Lung (tissue), 12 donors: ENCODE data around the gene ASB13. TPM values are rescaled to one million over a fixed set of nuclear protein-coding genes. Genes with fewer than 3 reads are reported as not detected.

Experiments used
- ATAC-seq: fragments of 200-7000 bp; cut with Tn5 transposase; one replicate; pipeline ENCODE4 v1.9.1; 2020; ENCODE audit warnings: moderate number of reproducible peaks; ENCODE audit not compliant: insufficient read depth, low FRiP score
- DNase-seq, 3 donors: peaks; one replicate each; pipeline ENCODE4 v3.0.0-alpha.2; 2013 to 2017
- H3K27ac ChIP-seq, 2 donors: one replicate each; pipeline ENCODE4 v1.5.1; 2013; ENCODE audit warnings: mild to moderate bottlenecking in 2 of 2, moderate library complexity in 2 of 2, control low read depth in 1 of 2, inconsistent platforms in 1 of 2, low read depth in 1 of 2, low read length in 1 of 2
- H3K27me3 ChIP-seq, 3 donors: one replicate each; pipeline ENCODE4 v1.5.1; 2013; ENCODE audit warnings: low read length in 2 of 3; ENCODE audit not compliant: control insufficient read depth in 3 of 3, insufficient read depth in 3 of 3
- H3K36me3 ChIP-seq, 4 donors: one replicate each; pipeline ENCODE4 v1.5.1; 2013; ENCODE audit warnings: low read length in 4 of 4, mild to moderate bottlenecking in 1 of 4, moderate library complexity in 1 of 4; ENCODE audit not compliant: control insufficient read depth in 4 of 4, insufficient read depth in 4 of 4
- H3K4me1 ChIP-seq, 5 donors: one replicate each; pipeline ENCODE4 v1.5.1; 2013; ENCODE audit warnings: low read length in 5 of 5, mild to moderate bottlenecking in 2 of 5, moderate library complexity in 1 of 5; ENCODE audit not compliant: control insufficient read depth in 5 of 5, insufficient read depth in 5 of 5
- H3K4me3 ChIP-seq: one replicate; pipeline ENCODE4 v1.5.1; 2013; ENCODE audit warnings: mild to moderate bottlenecking, control low read depth, moderate library complexity
- H3K9ac ChIP-seq, 2 donors: one replicate each; pipeline ENCODE4 v1.5.1; 2013; ENCODE audit warnings: low read length in 2 of 2, control low read depth in 1 of 2; ENCODE audit not compliant: insufficient read depth in 1 of 2
- H3K9me3 ChIP-seq, 4 donors: one replicate each; pipeline ENCODE4 v1.5.1; 2013; ENCODE audit warnings: low read length in 3 of 4, mild to moderate bottlenecking in 1 of 4, moderate library complexity in 1 of 4; ENCODE audit not compliant: control insufficient read depth in 4 of 4, insufficient read depth in 3 of 4
- CTCF ChIP-seq: IDR thresholded peaks from 2 replicates; pipeline ENCODE4 v1.5.1; 2012; ENCODE audit warnings: mild to moderate bottlenecking; ENCODE audit errors: control extremely low read depth, extremely low read depth
- WGBS, 2 donors: extraction: QIAGEN DNeasy Blood & Tissue Kit; methylation state at CpG; one replicate each; pipeline ENCODE4 v1.1.7; 2013; 5-methylcytosine and 5-hydroxymethylcytosine counted together
- polyA plus RNA-seq, 2 donors: library from polyadenylated mRNA; stranded (reverse); fragments of 200-250 nt; gene quantifications; one replicate each; pipeline ENCODE4 v1.2.1, GENCODE V29; 2013
- total RNA-seq, 2 donors: library from RNA; depleted of rRNA in 1 of 2; stranded (reverse); fragments of >200 nt in 1 of 2; gene quantifications; one replicate each; pipeline ENCODE4 v1.2.1, GENCODE V29; 2014 to 2021
- donor health status: control.
- donor health status: control.
- donor health status: Bipolar disorder and iron deficiency.
- donor health status: healthy.
- donor health status: DM: yes; HTN: yes; CAD: no.

Gene ASB13
- total and polyA plus RNA-seq, 4 donors: 5.2 to 26.2 (median 14.7) TPM

GRCh38 chr10:5591336-5591824 is 75.0 kb downstream of the ASB13 start:
- DNase-seq (no peak), ATAC-seq (no peak)
- H3K27ac ChIP-seq: no peak overlapping the region
- no peaks in the 10 kb centered on the region for H3K36me3 ChIP-seq
- H3K27me3 ChIP-seq: no peaks in the 10 kb centered on the region
- no peak for TF ChIP-seq CTCF
- 89 to 93% methylated on average over 14 of the region's 14 CpGs for WGBS, 2 donors
- H3K4me3 ChIP-seq: no peak overlapping the region
- H3K4me1 ChIP-seq: peaks cover 0 to 17% (median 6%) of the 10 kb centered on the region in 5 donors
- no peaks in the 10 kb centered on the region for H3K9me3 ChIP-seq
- no peak overlapping the region for H3K9ac ChIP-seq

GRCh38 chr10:5590816-5591215 is 75.6 kb downstream of the ASB13 start:
- DNase-seq (no peak), ATAC-seq (no peak)
- H3K9me3 ChIP-seq: no peaks in the 10 kb centered on the region
- peaks cover 0 to 17% (median 3%) of the 10 kb centered on the region in 5 donors for H3K4me1 ChIP-seq
- no peak for TF ChIP-seq CTCF
- no peak overlapping the region for H3K4me3 ChIP-seq
- H3K9ac ChIP-seq: no peak overlapping the region
- H3K27me3 ChIP-seq: no peaks in the 10 kb centered on the region
- H3K27ac ChIP-seq: no peak overlapping the region
- 80 to 85% methylated on average over 10 of the region's 10 CpGs for WGBS, 2 donors
- no peaks in the 10 kb centered on the region for H3K36me3 ChIP-seq

- no peak for TF ChIP-seq CTCF
- H3K9ac ChIP-seq: no peak overlapping the region
- no peaks in the 10 kb centered on the region for H3K9me3 ChIP-seq
- H3K27ac ChIP-seq: no peak overlapping the region
- ATAC-seq (no peak), DNase-seq (no peak)
- no peaks in the 10 kb centered on the region for H3K27me3 ChIP-seq
- no peak overlapping the region for H3K4me3 ChIP-seq
- no peaks in the 10 kb centered on the region for H3K36me3 ChIP-seq
- peaks cover 2 to 18% (median 6%) of the 10 kb centered on the region in 5 donors for H3K4me1 ChIP-seq
- 80 to 84% methylated on average over 16 of the region's 16 CpGs for WGBS, 2 donors
Measured at GRCh38 chr10:5589661-5590511, 76.5 kb downstream of the ASB13 start.
